IMR-90 (cell line): Measurements from ENCODE around the gene CAPRIN1.

ENCODE experiments used
- CEBPB ChIP-seq: IDR thresholded peaks from 2 replicates; pipeline ENCODE4 v1.6.1; 2012; ENCODE audit warnings: low read depth, low read length, improper control_type of control experiment
- CHD1 ChIP-seq: IDR thresholded peaks from 2 replicates; pipeline ENCODE4 v1.6.1; 2012; ENCODE audit warnings: low read depth, low read length, improper control_type of control experiment
- CTCF ChIP-seq: conservative IDR thresholded peaks from 2 replicates; pipeline ENCODE4 v1.5.1; 2012; ENCODE audit warnings: mild to moderate bottlenecking, low read depth, low read length, improper control_type of control experiment
- MAFK ChIP-seq: IDR thresholded peaks from 2 replicates; pipeline ENCODE4 v1.6.1; 2012; ENCODE audit warnings: low read depth, low read length, improper control_type of control experiment
- MAZ ChIP-seq: IDR thresholded peaks from 2 replicates; pipeline ENCODE4 v1.6.1; 2012; ENCODE audit warnings: low read depth, mild to moderate bottlenecking, low read length, improper control_type of control experiment, moderate library complexity, borderline replicate concordance
- MXI1 ChIP-seq: IDR thresholded peaks from 2 replicates; pipeline ENCODE4 v1.6.1; 2012; ENCODE audit warnings: low read depth, mild to moderate bottlenecking, low read length, moderate library complexity, borderline replicate concordance
- POLR2A ChIP-seq: IDR thresholded peaks from 2 replicates; pipeline ENCODE4 v1.6.1; 2012; ENCODE audit warnings: mild to moderate bottlenecking, low read depth, low read length
- RAD21 ChIP-seq: IDR thresholded peaks from 2 replicates; pipeline ENCODE4 v1.6.1; 2012; ENCODE audit warnings: low read length, improper control_type of control experiment
- RCOR1 ChIP-seq: IDR thresholded peaks from 2 replicates; pipeline ENCODE4 v1.6.1; 2012; ENCODE audit warnings: mild to moderate bottlenecking, low read length, improper control_type of control experiment; ENCODE audit not compliant: insufficient replicate concordance
- RFX5 ChIP-seq: IDR thresholded peaks from 2 replicates; pipeline ENCODE4 v1.8.0; 2012; ENCODE audit warnings: low read depth, mild to moderate bottlenecking, low read length, moderate library complexity
- USF2 ChIP-seq: fragments of 150-350 bp; IDR thresholded peaks from 2 replicates; pipeline ENCODE4 v1.6.1; 2017; ENCODE audit warnings: mild to moderate bottlenecking, antibody characterized with exemption, low read length, low read depth

- TF ChIP-seq POLR2A (peak; percentile 57; the same call in 1 of the 2 replicates), MAZ (no peak), CEBPB (no peak), CTCF (no peak), MAFK (no peak), RFX5 (no peak), RCOR1 (no peak), MXI1 (peak; percentile 88), CHD1 (0 out of 2 replicates have a peak, but pooled peaks have one; percentile 33), USF2 (no peak), RAD21 (no peak)
These were observed 1.7 kb downstream of the CAPRIN1 start for GRCh38 chr11:34053161-34053686.
